H54 (cell line): ENCODE results near the gene PARL.

Experiments used
- DNase-seq: peaks from one replicate; pipeline ENCODE4 v3.0.0; 2011; ENCODE audit warnings: low spot score, mixed read lengths; ENCODE audit not compliant: insufficient read length
- FAIRE-seq: peaks from 3 replicates; lab custom pipeline; 2011; peaks lifted over from hg19 to GRCh38; lab: Jason Lieb, UNC
- POLR2A ChIP-seq: IDR thresholded peaks from 2 replicates; pipeline ENCODE4 v1.6.1; 2011; ENCODE audit warnings: low read depth, mild to moderate bottlenecking, low read length

Gene PARL

DNA sequence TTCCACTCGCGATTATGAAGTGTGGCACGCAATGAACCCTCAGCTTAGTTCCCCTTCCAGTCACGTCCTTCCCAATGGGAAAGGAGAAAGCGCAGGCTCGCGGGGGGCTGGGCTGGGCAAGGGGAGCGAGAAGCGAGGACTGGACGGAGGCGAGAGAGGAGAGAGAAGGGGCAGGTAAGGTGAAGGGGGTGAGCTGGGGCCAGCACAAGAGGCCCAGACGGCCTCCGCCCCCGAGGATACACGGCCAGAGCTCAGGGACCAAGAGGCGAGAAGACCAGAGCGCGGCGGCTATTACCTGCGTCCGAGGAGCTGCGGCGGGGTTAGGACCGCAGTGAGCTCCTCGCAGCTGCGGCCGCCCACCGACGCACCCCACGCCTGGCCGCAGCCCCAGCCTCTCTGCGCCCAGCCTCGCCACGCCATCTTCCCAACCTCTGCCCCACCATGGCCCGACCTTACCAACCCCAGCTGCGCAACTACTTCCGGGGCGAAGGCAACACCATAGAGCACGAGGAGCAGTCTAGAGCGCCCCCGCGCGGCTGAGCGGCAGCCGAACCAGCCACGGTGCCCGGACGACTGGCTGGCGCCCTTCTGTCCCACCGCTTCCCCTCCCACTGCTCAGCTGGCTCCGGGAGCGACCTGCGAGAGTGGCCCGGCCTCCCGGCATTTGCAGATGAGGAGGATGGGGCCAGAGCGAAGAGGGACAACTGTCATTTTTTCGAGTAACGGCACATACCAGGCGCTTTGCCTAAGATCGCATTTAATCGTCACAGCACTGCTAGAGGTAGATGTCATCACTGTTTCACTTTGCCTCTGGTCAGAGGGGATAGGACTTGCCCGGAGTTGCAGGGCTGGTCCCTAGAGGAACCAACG is at the start of gene PARL:
Gene PARL, minus strand, starts transcription at position 454 of the 870 bp plus-strand sequence. Its CDS starts 34 bp downstream, at position 420.
- FAIRE-seq (peak; percentile 67), DNase-seq (peak; percentile 98)
- peak; percentile 84 for TF ChIP-seq POLR2A

GRCh38 chr3:183933160-183933559 is 48.5 kb upstream of the PARL start:
- FAIRE-seq, result no peak
- no peak for TF ChIP-seq POLR2A
- DNase-seq, result no peak

- DNase-seq (no peak), FAIRE-seq (no peak)
- no peak for TF ChIP-seq POLR2A
Measured at GRCh38 chr3:183931881-183932280, 47.2 kb upstream of the PARL start.

DNA sequence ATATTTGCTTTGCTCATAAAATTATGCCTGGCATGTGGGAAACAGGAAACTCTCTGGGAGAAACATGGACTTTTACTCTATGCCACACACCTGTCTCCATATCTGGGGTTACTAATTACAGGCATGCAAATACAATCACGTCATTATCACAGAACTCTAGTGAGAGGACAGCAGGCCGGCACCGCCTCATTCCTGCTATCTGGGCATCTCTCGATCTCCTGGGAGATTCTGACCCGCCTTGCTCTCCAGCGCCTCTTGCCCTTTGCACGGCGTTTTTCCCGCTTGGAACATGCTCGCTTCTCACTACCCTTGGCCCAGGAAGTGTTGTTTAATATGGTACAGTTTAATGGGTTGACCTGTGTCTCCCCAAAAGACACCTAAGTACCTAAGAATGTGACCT is 45.4 kb upstream of the PARL start:
- DNase-seq, result no peak
- no peak for TF ChIP-seq POLR2A
- no peak for FAIRE-seq

GRCh38 chr3:183927059-183927458 is 42.4 kb upstream of the PARL start:
- TF ChIP-seq POLR2A, result no peak
- no peak for FAIRE-seq

GRCh38 chr3:183924956-183925355 is 40.3 kb upstream of the PARL start:
- no peak for TF ChIP-seq POLR2A
- DNase-seq, result no peak
- FAIRE-seq, result peak; percentile 11

More at GRCh38 chr3:183927059-183927458, 42.4 kb upstream of the PARL start:
- DNase-seq, result no peak

- no peak for FAIRE-seq
- DNase-seq, result no peak
- TF ChIP-seq POLR2A, result no peak
Measured at GRCh38 chr3:183924543-183924942, 39.9 kb upstream of the PARL start.

DNA sequence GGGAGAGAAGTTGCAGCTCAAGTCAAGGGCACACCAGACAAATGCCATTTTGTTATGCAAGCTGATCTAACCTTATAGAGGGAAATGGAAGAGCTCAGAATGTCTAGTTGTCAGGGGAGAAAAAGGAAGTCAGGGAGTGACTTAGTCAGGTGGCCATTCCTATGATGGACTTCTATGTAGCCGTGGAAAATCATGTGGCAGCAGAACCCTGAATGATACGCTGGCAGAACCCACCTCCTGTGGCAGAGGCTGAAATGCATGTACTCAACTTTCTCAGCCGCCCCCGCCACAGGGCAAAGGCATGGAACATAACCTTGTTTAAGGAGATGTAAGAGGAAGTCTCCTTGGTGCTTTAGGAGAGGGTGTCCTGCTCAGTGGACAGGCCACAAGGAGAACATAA is 37.7 kb upstream of the PARL start:
- TF ChIP-seq POLR2A, result no peak
- no peak for FAIRE-seq
- DNase-seq, result no peak

DNA sequence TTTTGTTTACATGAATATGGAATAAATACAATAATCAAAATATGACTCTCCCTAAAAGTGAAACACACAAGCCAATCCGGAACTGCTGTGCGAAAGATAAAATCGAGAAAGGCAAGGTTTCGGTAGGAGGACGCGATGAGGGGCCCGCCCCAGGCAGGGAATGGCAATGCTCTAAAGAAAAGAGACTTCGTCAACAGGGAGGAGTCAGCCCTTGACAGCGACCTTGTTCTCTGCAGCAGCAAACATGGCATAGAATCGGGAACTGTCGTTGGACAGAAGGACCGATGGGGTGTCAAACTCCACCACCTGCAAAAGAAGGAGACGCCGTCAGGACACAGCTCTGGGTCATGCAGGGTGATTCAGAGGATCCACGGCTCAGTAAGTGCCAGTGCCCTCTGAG is 36.4 kb upstream of the PARL start:
- no peak for DNase-seq
- FAIRE-seq, result no peak
- TF ChIP-seq POLR2A, result no peak

GRCh38 chr3:183920416-183920815 is 35.7 kb upstream of the PARL start:
- no peak for FAIRE-seq
- no peak for TF ChIP-seq POLR2A
- no peak for DNase-seq

- FAIRE-seq, result no peak
- no peak for DNase-seq
- TF ChIP-seq POLR2A, result no peak
Measured at GRCh38 chr3:183918178-183918577, 33.5 kb upstream of the PARL start.

- no peak for FAIRE-seq
- no peak for TF ChIP-seq POLR2A
- no peak for DNase-seq
Measured at GRCh38 chr3:183917776-183918175, 33.1 kb upstream of the PARL start.

- FAIRE-seq, result no peak
- no peak for TF ChIP-seq POLR2A
- DNase-seq, result no peak
Measured at GRCh38 chr3:183914856-183915255, 30.2 kb upstream of the PARL start.

DNA sequence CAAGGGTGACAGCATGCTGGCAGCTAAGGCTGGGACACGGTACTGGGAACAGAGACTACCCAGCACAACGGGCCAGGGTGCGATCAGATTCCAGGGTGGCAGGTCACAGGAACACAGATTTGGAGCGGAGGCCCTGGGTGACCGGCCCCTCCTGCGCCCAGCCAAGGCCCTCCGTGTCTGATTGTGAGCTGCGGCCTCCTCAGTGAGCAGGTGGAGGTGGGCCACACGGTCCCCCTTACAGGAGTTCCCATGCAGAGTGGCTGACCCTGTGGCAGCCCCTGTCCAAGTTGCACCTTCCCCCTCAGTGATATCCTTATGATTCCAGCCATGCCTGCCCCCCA is 28.9 kb upstream of the PARL start:
- DNase-seq (no peak), FAIRE-seq (no peak)
- TF ChIP-seq POLR2A, result no peak
